GM18951 (cell line): Measurements from ENCODE around the gene MACIR.

Experiments
- POLR2A ChIP-seq: IDR thresholded peaks from 4 replicates; pipeline ENCODE4 v1.6.1; 2011; ENCODE audit warnings: mild to moderate bottlenecking; ENCODE audit not compliant: insufficient read length, insufficient read depth; ENCODE audit errors: extremely low read depth
- in situ Hi-C: fragments of 300-500 bp; cut with MboI; formaldehyde crosslinking; loops from one replicate; pipeline ENCODE4 v1.12.0; 2022; ENCODE audit warnings: low sequenced_read_pairs, mixed read lengths, inconsistent platforms; ENCODE audit not compliant: unreplicated experiment

MACIR gene

GRCh38 chr5:103327451-103327850 lies 68.9 kb downstream of the MACIR start:
- TF ChIP-seq POLR2A, result no peak
- in situ Hi-C loops, result no loop called here

GRCh38 chr5:103327893-103328292 lies 69.3 kb downstream of the MACIR start:
- no peak for TF ChIP-seq POLR2A
- in situ Hi-C loops, result no loop called here
